ENCODE results near the gene JPH4. TPM values are rescaled to one million over a fixed set of nuclear protein-coding genes. Genes with fewer than 3 reads are reported as not detected.

The JPH4 gene
- total RNA-seq, 1 experiment from 2014 or later = not detected

GRCh38 chr14:23567186-23568020 lies 11.2 kb downstream of the JPH4 start, which contains the start of gene AP1G2:
Gene AP1G2, minus strand, starts transcription at chr14:23567791. Its CDS starts 477 bp downstream, at chr14:23567314.
- H3K36me3 Mint-ChIP-seq (ENCODE audit: insufficient read depth, unreplicated experiment) = peaks cover 36% of the 10 kb centered on the region
- TSS peak; percentile 34 for BruUV-seq (replicated peaks)
- H3K27me3 Mint-ChIP-seq (ENCODE audit: insufficient read depth, unreplicated experiment) = no peaks in the 10 kb centered on the region
- CTCF ChIA-PET = interaction anchor here (0.6 to 7.6 kb wide), 9 partner anchors 8 to 243 kb away, joined by 3 to 57 read pairs (median 4); partner anchors contain the start of gene ZFHX2
- H3K4me1 Mint-ChIP-seq (ENCODE audit: insufficient read depth, unreplicated experiment) = peaks cover 26% of the 10 kb centered on the region
- H3K4me3 Mint-ChIP-seq (ENCODE audit: unreplicated experiment) = peak within 1 kb of the TSS; percentile 99
- intact Hi-C loops (cut with micrococcal nuclease) = loop anchor here (5.0 kb wide), 1 partner anchor 525 kb away; the partner anchor contains the start of gene PCK2
- no peak for TF ChIP-seq CTCF (IDR thresholded peaks at IDR 0.05; ENCODE audit: unreplicated experiment)
- peak; percentile 90 for DNase-seq (ENCODE audit: unreplicated experiment)
- H3K27ac Mint-ChIP-seq (ENCODE audit: low read depth, unreplicated experiment) = peak within 1 kb of the TSS; percentile 91
- H3K9me3 Mint-ChIP-seq (ENCODE audit: unreplicated experiment) = no peaks in the 10 kb centered on the region
- POLR2A ChIA-PET = interaction anchor here (0.5 to 1.8 kb wide), 14 partner anchors 9 to 706 kb away, joined by 3 to 16 read pairs (median 3); partner anchors contain the start of genes PABPN1, THTPA and ZFHX2

GRCh38 chr14:23566778-23567185 lies 11.8 kb downstream of the JPH4 start:
- BruUV-seq (replicated peaks) = no TSS peak
- Mint-ChIP-seq H3K36me3 (ENCODE audit: insufficient read depth, unreplicated experiment) (peaks cover 37% of the 10 kb centered on the region), H3K27ac (ENCODE audit: low read depth, unreplicated experiment) (peak overlapping the region; percentile 91), H3K9me3 (ENCODE audit: unreplicated experiment) (no peaks in the 10 kb centered on the region), H3K4me3 (ENCODE audit: unreplicated experiment) (peak overlapping the region; percentile 99), H3K4me1 (ENCODE audit: insufficient read depth, unreplicated experiment) (peaks cover 21% of the 10 kb centered on the region), H3K27me3 (ENCODE audit: insufficient read depth, unreplicated experiment) (no peaks in the 10 kb centered on the region)
- no peak for DNase-seq (ENCODE audit: unreplicated experiment)
- intact Hi-C loops (cut with micrococcal nuclease) = loop anchor here (5.0 kb wide), 1 partner anchor 526 kb away; the partner anchor contains the start of gene PCK2
- ChIA-PET CTCF (interaction anchor here (0.6 to 7.6 kb wide), 8 partner anchors 7 to 242 kb away, joined by 3 to 57 read pairs (median 4); partner anchors contain the start of gene ZFHX2), POLR2A (interaction anchor here (0.5 to 1.8 kb wide), 11 partner anchors 9 to 344 kb away, joined by 3 to 16 read pairs (median 3); partner anchors contain the start of genes PABPN1, THTPA and ZFHX2)
- peak; percentile 25 for TF ChIP-seq CTCF (IDR thresholded peaks at IDR 0.05; ENCODE audit: unreplicated experiment)

- peaks cover 38% of the 10 kb centered on the region for H3K36me3 Mint-ChIP-seq (ENCODE audit: insufficient read depth, unreplicated experiment)
- no peak for TF ChIP-seq CTCF (IDR thresholded peaks at IDR 0.05; ENCODE audit: unreplicated experiment)
- H3K4me3 Mint-ChIP-seq (ENCODE audit: unreplicated experiment) = peak overlapping the region; percentile 99
- BruUV-seq (replicated peaks) = no TSS peak
- no peaks in the 10 kb centered on the region for H3K27me3 Mint-ChIP-seq (ENCODE audit: insufficient read depth, unreplicated experiment)
- no peak overlapping the region for H3K27ac Mint-ChIP-seq (ENCODE audit: low read depth, unreplicated experiment)
- peaks cover 23% of the 10 kb centered on the region for H3K4me1 Mint-ChIP-seq (ENCODE audit: insufficient read depth, unreplicated experiment)
- POLR2A ChIA-PET = interaction anchor here (0.6 to 1.8 kb wide), 8 partner anchors 9 to 344 kb away, joined by 3 to 16 read pairs (median 4); partner anchors contain the start of genes NGDN, PABPN1 and THTPA
- DNase-seq (ENCODE audit: unreplicated experiment) = no peak
- CTCF ChIA-PET = interaction anchor here (0.6 to 7.6 kb wide), 7 partner anchors 7 to 88 kb away, joined by 3 to 57 read pairs (median 3); no protein-coding TSS in a partner anchor
- H3K9me3 Mint-ChIP-seq (ENCODE audit: unreplicated experiment) = no peaks in the 10 kb centered on the region
- intact Hi-C loops (cut with micrococcal nuclease) = loop anchor here (5.0 kb wide), 1 partner anchor 526 kb away; the partner anchor contains the start of gene PCK2
Observed at GRCh38 chr14:23566112-23566777, 12.3 kb downstream of the JPH4 start.
